CD4-positive, alpha-beta T cell treated with Interleukin-1 beta for 1 hour (primary cell): ENCODE results near the gene SLFNL1.

Experiments
- DNase-seq, 2 donors: peaks; one replicate each; pipeline ENCODE4 v3.0.0-alpha.2; 2020 to 2022

SLFNL1 gene

DNA sequence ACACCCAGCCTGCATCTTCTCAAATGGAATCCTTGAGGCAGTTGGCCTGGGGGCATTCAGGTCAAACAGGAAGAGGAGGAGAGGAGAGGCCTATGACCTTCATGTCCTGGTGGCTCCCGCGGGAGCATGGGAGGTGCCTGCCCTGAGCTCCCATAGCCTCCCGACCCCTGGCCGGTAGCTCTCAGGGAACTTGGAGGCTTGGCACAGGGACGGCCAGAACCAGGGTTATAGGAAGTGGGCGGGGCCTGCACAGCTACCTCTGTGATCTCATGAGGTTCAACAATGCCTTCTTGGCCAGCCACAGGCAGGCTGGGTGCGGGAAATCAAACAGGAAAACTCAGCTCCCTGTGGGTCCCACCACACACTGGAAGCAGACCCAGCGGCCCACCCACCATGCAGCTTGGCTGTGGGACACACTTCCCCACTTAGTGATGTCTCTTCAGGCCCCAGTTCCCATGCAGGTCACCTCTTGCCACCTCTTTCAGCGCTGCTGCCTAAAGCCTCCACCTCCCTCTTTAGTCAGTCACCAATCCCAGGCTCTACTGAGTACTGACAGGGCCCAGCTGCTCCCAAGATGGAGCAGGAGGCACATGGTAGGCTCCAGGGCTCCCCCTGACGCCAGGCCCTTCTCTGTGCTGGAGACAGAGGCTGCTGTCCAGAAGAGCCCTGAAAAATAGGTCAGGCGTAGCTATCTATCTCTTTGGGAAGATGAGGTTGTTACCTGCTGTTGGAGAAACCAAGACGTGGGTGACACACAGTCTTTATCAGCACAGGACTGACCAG lies at the start of gene SLFNL1:
SLFNL1 (minus strand) TSS at position 200 of the 783 bp plus-strand sequence. CDS start 1,065 bp downstream, outside the sequence.
- DNase-seq: no peak

DNA sequence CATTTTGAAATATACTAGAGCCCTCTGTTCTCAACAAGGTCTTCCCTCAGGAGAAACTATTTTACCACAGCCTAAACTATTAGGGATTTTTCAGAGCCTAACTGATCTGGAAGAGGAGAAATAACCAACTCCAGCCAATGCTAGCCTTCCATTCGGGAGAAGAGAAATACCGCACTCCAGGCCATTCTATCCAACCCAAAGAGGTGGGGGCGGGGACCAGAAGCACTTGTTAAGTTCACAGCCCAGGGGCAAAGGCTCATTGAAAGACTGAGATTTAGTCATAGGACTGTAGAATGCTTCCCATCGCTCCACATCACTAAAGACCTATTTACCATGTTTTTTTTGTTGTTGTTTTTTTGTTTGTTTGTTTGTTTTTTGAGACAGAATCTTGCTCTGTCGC lies 35.4 kb upstream of the SLFNL1 start:
- no peak for DNase-seq

DNA sequence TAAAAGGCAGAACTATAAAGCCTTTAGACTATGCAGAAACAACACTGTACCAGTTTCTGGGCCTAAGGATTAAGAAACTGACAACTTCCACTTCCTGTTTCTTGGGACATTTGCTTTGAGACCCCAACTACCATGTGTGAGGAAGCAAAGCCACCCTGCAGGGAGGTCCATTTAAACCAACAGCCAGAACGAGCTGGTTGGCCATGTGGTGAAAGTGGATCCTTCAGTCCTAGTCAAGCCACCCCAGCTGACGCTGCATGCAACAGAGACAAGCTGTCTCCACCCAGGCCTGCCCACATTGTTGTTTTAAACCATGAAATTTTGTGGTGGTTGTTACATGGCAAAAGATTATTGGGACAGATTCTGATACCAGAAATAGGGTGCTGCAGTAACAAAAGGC lies 31.8 kb upstream of the SLFNL1 start:
- DNase-seq: no peak

DNA sequence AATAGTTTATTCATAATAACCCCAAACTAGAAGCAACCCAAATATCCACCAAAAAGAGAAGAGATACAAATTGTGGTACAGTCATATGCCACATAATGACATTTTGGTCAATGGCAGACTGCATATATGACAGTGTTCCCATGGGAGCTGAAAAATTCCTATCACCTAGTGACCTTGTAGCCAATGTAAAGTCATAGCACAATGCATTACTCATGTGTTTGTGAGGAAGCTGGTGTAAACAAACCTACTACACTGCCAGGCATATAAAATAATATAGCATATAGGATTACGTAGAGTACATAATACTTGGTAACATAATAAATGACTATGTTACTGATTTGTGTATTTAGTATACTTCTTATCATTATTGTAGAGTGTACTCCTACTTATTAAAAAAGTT lies 29.5 kb upstream of the SLFNL1 start:
- no peak for DNase-seq

DNA sequence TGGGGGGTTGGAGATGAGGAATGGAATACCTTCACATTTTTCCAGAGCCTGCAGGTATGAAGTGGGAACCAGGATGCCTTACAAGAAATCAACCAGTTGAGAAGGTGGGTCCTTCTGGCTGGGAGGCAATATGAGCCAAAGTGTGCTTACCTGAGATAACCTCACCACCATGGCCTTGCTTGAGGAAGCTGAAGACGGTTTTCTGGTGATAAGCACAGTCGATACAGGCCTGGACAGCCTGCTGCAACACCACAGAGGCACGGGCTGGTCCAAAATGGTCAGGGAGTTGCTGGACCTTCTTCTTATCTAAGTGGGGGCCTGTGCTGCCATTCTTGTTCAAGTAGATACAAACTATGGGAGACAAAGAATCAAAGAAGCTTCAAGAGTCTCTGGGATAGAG lies 27.0 kb upstream of the SLFNL1 start:
- DNase-seq: no peak

DNA sequence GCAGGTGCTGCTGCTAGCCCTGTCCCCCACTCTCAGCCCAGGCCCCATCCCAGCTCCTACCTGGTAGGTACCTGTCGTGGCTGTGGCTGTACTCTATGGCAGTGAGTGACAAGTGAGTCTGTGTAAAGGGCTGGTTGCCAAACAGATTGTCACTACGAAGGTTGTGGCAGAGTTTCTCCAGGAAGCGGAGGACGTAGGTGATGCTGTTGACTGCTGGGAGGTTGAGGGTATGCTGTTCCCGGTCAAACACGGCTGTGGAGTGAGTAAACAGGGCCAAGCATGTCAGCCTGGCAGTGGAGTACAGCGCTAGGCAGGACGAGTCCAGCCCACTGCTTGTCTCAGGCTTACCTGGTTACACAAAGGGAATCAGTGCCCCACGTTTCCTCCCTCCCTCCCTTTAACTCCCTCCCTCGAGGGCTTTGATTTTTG lies 24.8 kb upstream of the SLFNL1 start:
- DNase-seq: no peak

DNA sequence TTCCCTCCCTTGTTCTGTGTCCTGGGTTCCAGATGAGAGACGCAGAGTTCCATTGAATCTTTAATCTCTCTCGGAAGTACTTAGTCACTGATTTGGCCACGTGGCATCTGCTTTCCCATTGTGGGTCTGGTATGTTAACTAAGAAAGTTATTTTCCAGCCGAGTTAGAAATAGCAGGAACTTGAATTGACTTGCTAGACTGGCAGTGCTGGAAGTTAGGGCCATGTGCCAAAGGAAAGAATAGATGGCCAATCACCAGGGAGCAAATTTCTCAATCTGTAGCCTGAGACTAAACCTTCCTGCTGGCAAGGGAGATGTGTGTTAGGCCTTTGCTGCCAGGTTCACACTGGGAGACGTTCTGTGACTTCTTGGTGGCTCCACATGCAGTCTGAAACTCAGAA lies 24.2 kb upstream of the SLFNL1 start:
- no peak for DNase-seq

DNA sequence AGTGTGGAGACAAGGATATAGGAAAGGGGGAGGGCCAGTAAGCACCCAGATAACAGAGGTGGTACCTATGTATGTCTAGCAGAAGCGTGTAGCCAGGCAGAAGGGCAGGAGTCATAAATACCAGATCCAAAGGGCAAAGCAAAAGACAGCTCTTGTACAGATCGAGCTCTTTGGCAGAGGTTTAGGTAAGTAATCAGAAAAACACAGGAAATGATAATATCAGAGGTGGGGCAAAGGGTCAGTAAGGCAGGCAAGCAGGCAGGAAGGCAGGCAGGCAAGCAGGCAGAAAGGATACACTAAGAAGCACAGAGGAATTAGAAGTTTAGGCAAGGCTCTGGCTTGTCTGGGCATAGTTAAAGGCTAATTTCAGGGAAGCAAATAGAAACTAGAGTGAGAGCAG lies 22.7 kb upstream of the SLFNL1 start:
- no peak for DNase-seq

DNA sequence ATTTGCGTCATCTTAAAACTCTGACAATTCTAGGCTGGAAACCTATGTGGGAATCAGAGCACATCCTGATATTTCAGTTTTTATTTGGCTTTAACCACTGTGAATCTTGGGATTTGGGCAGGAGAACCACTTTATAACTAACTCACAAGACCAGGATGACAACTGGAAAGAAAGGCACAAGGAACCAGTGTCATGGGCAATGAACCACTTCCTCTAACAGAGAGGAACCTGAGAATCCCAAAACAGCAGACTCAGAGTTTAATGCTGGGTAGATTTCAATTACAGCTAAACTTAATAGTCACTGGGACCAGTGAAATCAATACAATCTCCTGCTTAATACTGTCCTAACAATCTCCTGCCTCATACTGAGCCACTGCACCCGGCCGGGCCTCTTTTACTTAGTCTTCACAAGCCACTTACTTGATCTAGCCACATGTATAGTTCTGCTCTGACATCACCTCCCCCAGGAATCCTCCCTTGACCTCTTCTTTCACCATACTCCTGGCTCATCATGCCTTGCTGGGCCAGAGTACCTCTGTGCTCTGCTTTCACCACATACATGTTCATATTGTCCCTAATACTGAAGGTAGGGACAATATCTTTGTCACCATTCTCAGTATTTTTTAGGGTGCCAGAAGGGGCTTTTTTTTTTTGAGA lies 20.2 kb upstream of the SLFNL1 start:
- DNase-seq: no peak

DNA sequence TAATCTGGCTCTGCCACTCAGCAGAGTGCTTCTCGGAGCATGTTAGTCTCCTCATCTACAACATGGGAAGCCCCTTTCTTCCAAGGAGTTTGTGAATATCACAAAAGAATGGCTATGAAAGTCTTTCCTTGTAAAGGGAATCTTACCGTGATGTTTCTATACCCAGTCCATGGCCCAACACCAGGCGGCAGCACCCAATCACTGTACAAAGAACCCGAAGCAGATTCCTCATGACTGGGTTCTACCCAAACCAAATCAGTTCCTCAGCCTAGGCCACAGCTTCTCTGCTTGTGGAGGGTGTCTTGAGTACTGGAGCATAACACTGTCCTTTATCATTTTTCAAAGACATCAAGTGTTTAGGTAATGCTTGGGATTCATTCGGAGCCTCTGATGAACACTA lies 16.6 kb upstream of the SLFNL1 start:
- no peak for DNase-seq

DNA sequence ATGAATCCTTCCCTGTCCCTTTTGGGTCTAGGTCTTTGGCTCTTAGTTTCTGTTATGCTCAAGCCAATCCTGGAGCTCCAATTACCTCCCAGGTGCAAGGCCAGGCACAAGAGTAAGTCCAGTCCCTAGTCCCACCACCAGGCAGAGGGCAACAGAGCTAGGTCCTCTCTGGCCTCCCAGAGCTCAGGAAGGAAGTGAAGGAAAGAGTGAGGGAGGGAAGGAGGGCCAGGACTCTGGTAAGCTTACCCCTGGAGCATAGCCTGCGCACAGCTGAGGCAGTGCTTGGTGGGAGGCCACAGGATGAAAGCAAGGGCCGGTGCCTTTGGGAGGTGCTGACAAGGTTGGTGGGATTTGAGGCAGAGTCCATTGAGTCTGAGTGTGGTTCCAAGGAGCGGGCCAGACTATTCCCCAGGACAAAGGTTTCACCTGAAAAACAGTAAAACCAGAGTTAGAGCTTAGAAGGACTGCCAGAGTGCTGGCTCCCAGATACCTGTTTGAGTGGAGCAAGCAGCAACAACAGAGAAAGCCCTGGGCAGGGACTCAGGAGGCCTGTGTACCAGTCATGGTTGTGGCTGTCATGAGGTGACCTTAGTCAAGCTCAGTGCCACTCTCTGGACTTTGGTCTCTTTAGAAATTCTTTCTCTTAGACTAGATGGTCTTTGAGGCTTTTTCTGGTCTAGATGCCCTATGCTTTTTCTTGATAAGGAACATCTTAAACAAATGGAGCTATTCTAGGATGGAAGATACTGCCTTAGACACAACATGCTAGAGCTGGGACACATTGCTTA lies 15.8 kb upstream of the SLFNL1 start:
- no peak for DNase-seq

DNA sequence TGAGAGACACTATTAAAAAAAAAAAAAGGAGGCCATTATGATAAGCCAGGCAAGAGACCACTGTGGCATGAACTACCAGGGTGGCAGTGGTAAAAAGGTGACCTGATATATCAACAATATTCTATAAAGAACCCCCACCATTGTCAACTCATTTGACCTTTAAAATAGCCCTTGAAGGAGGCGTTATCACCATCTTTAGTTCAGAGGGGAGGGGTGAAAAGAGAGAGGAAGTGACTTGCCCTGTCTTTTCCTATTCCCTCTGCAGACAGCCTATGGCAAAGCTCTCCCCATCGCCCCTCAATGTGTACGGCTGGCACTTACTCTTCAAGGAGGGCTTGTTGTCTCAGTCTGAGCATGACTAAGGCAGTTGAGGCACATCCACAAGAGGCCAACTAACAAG lies 11.7 kb upstream of the SLFNL1 start:
- DNase-seq: no peak

DNA sequence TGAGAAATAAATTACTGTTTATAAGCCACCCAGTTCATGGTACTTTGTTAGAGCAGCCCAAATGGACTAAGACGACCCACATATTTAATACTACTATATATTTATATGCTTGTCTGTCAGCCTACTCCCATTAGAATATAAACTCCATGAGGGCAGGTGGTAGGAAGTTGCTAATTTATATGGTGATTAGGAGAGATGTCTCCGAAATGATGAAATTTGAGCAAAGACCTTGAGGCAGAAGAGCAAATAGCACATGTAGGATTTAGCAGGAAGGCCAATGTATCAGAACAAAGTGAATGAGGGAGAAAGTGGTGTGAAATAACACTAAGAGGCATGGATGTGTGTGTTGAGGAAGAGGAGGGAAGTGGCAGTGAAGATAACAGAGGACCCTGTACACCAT lies 10.6 kb upstream of the SLFNL1 start:
- DNase-seq: no peak

DNA sequence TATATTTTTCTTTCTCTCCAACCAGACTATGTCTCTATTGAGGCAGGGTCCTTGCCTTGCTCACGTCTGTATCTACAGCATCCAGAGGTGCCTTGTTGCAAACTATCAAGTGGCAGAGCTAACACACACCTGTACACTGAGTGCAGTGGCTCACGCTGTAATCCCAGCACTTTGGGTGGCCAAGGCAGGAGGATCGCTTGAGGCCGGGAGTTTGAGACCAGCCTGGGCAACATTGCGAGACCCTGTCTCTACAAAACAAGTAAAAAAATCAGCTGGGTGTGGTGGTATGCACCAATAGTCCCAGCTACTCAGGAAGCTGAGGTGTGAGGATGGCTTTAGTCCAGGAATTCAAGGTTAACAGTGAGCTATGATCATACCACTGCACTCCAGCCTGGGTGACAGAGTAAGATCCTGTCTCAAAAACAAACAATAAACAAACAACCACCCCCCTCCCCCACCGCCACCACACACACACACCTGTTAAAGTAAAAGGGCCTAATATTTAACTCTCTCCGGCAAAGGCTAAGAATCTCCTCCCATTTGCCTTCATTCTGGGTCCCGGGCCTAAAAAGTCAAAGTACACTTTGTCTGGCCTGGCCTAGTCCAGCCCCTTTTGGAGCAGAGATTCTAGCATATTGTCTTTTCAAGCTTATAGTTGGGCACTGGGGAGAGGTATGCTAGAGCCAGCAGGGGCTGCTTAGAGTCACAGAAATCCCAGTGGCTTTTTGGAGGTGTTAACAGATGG lies 9.5 kb upstream of the SLFNL1 start:
- no peak for DNase-seq

DNA sequence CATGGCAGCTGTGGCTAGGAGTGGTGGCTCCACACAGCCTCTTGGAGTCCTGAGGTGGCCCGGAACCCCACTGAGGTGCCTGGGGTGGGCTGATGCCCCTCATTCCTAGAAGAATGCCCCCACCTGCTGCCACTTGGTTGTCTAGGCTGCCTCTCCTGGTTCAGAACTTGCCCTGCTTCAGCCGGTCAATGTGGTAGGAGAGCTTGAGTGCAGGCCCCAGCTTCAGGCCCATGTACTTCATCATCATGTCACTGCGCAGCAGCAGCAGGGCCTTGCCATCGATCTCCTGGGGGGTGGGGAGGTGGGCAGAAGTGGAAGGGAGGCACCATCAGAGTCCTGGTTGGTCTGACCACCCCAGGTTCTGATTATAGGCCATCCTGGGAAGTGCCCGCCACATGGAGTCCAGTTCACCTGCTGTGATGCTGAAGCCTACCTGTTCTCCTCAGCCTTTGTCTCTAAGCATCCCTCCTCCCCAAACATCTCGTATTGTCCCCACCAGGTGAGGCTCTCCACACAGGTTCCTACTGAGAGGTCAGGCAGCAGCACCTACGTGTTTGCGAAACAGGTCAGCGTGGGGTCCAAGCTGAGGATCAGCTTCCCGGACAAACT lies 6.6 kb upstream of the SLFNL1 start:
- no peak for DNase-seq

DNA sequence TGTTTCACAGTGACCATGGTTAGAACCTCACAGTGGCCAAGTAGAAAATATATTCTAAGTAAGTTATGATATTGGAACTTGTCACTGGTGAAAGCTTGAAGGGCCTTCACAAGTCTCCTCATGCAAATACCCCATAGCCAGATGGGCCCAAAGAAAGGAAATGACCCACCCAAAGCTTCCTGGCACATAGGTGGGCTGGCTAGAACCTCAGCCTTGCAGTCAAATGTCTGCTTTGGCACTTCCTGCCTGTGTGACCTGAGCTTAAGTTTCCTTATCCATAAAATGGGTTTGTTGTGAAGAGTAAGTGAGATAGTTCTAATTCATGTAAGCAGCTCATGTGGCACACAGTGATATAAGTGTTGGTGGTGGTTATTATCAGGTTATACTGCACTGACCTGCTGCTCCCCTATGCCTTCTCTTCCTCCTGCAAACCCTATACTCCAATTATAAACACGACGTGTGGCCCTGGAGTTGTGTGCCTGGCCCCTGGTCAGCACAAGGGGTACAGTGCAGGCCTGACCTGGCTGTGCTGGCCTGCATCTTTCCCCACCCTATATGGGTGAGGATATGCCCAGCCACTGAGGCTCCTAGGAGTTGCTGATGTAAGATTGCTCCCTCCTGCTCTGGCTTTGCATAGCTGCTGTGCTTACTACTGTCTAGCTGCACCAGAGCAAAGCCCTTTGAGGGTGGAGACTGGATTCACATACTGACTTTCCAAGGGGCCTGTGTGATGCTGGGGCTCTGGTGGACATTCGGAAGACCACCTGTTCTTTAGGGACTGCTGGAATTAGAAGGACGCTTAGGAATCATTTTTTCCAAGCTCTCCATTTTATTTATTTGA lies 4.7 kb upstream of the SLFNL1 start:
- DNase-seq: no peak

DNA sequence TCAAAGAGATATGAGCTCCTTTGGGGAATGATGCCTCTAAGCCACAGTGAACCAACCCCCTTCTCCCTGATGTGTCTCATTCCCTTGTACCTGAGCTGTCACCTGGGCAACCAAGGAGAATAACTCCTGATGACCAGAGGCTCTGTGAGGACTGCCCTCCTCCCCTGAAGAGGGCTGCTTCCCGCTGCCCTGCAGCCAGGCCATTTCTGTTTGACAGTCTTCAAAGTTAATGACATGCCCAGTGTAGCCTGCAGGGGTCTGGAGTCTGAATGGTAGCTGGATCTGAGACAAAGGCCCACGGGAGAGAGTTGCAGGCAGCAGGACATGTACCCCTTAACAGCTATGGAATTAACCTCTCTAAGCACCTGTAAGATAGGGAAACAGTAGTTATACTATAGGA lies 3.4 kb upstream of the SLFNL1 start:
- no peak for DNase-seq

DNA sequence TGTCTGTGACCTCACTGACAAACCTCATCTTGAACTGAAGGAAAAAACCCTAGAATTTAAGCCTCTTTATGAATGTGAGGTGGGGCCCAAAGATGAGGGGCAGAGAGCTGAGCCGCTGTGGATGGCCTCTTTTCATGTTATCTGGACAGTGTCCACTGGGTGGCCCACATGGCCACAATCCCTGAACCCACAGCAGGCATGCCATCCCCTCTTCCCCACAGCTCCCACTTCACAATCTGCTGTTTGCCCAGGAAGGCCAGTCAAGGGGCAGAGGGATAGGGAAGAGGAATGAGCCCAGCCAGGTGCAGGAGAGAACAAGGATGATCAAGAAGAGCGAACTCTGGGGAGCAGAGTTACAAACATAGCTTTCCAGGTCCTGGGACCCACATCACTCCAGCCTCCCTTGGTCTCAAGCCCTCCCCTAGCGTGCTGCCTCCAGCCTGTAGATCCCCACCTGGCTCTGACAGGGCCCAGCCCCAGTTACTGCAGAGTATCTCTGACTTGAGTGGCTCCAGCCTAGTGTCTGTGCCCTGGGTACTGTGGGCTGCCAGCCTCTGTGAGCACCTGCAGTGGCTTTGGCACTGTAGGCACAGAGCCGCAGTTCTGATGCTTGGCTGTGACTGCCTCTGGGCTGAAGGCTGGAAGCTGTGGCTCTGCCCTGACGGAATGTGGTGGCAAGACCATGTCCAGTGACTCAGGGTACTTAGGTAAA lies 1.9 kb upstream of the SLFNL1 start:
- no peak for DNase-seq

DNA sequence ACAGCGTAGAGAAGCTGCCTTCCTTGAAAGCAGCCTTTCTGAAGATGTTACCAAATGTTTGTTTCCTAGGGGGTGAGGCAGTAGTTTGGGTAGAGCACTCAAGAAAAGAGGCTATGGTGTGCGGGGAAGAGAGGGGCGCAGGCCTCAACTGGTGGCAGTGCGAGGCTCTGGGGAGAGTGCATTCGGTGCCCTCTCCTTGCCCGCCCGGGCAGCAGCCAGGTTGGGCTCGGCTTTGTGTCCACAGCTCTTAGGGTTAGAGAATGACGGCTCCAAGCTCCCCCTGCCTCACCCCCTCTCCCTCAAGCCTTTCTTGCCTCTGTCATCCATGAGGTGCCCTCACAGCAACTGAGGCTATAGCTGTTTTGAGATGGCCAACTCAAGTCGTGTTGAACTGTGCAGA lies 899 bp upstream of the SLFNL1 start:
- DNase-seq: no peak

DNA sequence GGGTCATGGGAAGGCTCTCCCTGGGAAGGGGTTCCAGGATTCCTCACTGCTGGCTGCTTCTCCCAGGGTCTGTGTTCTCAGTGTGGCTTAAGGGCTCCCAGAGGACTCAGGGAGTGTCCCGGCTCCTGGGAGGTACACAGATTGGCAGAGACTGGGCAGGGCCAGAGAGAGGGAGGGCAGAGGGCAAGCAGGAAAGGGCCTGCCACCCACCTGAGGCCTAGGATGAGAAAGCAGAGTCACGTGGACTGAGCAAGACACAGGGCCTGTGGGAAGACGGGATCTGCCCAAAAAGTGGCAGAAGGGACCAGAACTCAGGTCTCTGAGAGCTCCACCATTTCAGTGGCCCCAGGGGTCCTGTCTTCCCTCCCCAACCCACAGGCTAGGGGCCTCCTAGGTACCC lies 871 bp downstream of the SLFNL1 start:
- no peak for DNase-seq

DNA sequence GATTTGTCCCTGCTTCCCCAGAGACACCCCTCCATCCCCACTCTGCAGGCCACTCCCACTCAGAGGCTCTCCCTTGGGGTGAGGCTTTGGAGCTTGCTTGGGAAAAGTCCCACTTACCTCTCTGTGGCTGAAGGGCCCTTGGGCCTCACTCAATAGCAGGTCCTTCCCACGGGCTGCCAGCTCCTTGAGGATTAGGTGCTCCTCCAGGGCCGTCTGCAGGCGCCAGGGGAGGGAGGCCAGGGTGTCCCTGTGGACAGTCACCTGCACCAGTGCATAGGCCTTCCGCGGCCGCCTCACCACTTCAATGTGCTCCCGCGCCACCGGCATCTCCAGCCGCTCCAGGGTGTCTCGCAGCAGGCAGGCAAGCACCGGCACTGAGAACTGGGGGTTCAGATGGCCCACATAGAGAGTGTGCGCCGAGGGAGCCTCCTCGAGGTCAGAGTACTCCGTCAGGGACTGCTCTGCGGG lies 1.4 kb downstream of the SLFNL1 start:
- DNase-seq: no peak
